IPS-NIHi7 (cell line): ENCODE measurements around the gene GLTP.
"Not testable (repeated sequence)": the region's sequence is repeated elsewhere in the genome, so short reads cannot be mapped to it uniquely, and the experiment has no call there.

ENCODE experiments used
- DNase-seq: peaks from one replicate; pipeline ENCODE4 v3.0.0; 2012; ENCODE audit warnings: mixed read lengths; ENCODE audit errors: extremely low spot score

Gene GLTP

GRCh38 chr12:109880043-109880931, at the start of gene GLTP:
Gene GLTP, minus strand, starts transcription at chr12:109880541. Its CDS starts 167 bp downstream, at chr12:109880374.
- DNase-seq, result peak; percentile 99

- not testable (repeated sequence) for DNase-seq
These were observed 49.0 kb upstream of the GLTP start for GRCh38 chr12:109929326-109929725.

DNA sequence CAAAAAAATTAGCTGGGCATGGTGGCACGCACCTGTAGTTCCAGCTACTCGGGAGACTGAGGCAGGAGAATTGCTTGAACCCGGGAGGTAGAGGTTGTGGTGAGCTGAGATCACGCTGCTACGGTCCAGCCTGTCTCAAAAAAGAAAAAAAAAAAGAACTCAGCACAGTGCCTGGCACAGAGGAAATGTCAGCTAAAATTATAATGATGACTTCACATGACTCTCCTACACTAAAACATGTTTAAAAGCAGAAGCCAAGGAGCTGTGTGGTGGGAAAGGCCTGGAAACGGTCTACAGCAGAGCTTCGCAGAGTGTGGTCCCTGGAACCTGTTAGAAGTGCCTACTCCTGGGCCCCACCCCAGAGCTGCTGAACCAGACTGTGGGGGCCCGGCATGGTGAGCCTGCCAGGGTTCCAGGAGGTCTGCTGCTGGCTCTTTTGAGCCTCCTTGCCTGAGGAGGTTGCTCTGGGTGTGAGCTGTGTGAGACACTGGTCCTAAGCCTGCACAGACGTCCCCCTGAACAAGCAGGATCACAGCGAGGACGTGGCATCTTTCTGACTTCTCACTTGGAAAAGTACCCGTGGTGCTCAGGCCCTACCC, 47.8 kb upstream of the GLTP start:
- no peak for DNase-seq

DNA sequence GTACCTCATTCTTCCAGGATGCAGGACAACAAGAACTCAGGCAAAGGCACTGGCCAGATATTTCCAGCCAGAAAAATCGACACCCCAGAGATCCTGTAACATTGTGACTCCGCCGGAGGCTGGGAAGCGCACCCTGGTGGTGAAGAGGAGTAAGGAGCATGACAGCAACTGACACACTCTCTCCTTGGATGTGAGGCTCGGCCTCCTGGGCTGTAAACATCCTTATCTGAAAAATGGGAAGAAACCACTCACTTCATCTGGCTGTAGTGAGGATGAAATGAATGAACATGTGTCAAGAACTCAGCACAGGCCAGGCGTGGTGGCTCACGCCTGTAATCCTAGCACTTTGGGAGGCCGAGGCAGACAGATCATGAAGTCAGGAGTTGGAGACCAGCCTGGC, 47.3 kb upstream of the GLTP start:
- DNase-seq, result peak; percentile 77

- DNase-seq, result no peak
These were observed 46.3 kb upstream of the GLTP start for GRCh38 chr12:109926488-109927210.

GRCh38 chr12:109926016-109926415, 45.7 kb upstream of the GLTP start:
- DNase-seq, result no peak

DNA sequence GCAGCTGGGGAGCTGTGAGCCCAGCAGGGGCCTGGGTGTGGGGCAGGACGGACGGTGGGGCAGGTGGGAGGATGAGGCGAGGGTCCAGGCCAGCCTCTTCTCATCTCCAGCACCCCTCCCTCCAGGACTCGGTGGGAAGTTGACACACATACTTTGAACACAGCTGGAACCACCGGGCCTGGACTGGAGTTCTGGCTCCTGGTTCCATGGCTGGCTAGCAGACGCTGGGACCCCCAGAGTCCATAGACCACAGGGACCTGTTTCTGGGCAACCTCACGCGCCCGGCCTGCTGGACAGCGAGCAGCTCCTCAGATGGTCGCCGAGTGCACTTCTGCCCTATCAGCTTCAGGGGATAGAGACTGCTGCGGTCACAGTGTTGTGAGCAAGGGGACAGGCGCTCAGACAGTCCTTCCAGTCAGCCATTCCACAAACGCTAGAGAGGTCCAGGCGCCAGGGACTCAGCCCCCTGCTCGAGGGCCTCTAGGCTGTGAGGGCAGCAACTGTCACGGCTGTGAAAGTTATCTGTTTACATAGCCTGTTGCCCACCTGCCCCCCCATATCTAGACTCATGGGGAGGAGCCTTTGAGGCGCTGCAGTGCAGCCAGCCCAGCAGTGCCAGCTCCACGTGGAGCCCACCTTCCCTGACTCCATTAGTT, 45.0 kb upstream of the GLTP start:
- DNase-seq, result no peak

GRCh38 chr12:109923481-109924245, 43.3 kb upstream of the GLTP start:
- no peak for DNase-seq

GRCh38 chr12:109923038-109923437, 42.7 kb upstream of the GLTP start:
- DNase-seq, result no peak

GRCh38 chr12:109921982-109922381, 41.6 kb upstream of the GLTP start:
- DNase-seq, result no peak

DNA sequence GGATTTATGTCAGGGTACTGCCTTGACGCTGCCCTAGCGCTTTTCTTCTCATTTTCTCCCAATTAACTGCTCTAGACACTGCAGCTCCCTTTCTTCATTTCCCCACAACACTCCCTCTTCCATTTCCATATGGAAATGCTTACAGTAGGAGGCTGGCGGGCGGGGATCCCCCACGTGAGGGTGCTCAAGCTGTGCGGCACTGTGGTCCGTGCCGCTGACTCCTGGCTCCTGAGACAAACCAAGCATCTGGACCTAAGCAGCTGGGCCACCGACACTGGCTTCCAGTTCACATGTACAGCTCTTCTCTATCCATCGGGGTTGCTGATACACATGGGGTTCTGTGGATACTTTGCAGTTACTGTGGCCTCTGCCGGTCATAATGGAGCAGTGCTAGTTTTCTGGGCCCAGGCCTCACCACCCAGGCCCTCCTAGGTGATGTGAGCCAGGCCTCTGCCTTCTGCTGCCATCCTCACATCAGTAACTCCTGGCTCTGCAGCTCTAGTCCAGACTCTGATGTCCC, 40.0 kb upstream of the GLTP start:
- DNase-seq, result no peak

DNA sequence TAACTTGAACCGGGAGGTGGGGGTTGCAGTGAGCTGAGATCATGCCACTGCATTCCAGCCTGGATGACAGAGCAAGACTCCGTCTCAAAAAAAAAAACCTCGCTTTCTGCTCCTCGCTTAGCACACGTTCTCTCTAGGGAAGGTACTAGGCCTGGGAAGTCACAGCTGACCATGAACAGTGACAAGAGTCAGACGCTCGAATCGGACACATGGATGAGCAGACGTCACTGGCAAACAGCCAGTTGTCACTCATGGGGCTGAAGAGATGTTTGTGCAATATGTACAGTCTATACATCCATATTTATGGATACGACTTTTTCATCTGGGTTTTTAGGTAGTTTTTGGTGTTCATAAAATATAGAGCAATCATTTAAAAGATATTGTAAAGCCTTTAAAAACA, 39.1 kb upstream of the GLTP start:
- no peak for DNase-seq

- no peak for DNase-seq
These were observed 35.7 kb upstream of the GLTP start for GRCh38 chr12:109916045-109916444.

GRCh38 chr12:109915171-109916040, 35.1 kb upstream of the GLTP start:
- no peak for DNase-seq

GRCh38 chr12:109914461-109914860, 34.1 kb upstream of the GLTP start:
- DNase-seq, result no peak

GRCh38 chr12:109912855-109913321, 32.5 kb upstream of the GLTP start:
- DNase-seq, result no peak

DNA sequence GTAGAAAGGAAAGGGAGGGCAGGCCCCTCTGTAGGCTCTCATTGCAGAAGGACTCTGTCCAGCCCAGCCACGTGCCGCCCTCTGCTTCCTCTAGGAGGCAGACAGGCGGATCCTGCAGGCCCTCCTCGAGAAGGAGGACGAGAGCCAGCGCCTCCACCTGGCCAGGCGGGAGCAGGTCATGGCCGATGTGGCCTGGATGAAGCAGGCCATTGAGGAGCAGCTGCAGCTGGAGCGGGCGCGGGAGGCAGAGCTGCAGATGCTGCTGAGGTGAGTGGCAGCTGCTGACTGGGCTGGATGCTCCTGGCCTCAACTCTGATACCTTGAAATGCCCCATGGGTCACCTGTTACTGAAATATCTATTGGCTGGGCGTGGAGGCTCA, 30.6 kb upstream of the GLTP start:
- DNase-seq, result peak; percentile 97

- no peak for DNase-seq
These were observed 30.1 kb upstream of the GLTP start for GRCh38 chr12:109910254-109910968.

DNA sequence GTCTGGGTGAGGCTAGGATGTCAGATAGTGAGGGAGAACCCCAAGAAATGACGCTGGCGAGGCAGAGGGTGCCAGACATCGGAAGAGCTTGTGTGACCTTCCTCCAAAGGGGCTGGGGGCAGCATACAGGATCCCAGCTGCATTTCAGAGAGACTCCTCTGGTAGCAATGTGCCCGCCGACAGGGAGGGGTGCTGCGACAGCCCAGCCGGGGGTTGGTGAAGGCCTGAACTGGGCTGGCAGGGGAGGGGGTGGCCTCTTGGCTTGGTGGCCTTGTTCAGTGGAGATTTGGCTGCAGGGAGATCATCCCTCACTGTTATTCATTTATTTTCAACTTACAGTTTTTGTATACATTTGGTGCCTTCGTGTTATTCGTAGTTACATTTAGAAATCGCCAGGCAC, 25.0 kb upstream of the GLTP start:
- DNase-seq, result no peak
